H1 (cell line): Measurements from ENCODE around the gene AHSG.

Experiments
- BACH1 ChIP-seq: IDR thresholded peaks from 2 replicates; pipeline ENCODE4 v1.6.1; 2012; ENCODE audit warnings: low read length, improper control_type of control experiment
- EP300 ChIP-seq, 2 experiments: IDR thresholded peaks; 1 replicate in 1 of 2; 2 replicates in 1 of 2; pipeline ENCODE4 v1.6.1; 2011 to 2012; ENCODE audit warnings: low read depth in 2 of 2, low read length in 2 of 2, mild to moderate bottlenecking in 2 of 2, borderline replicate concordance in 1 of 2, inconsistent platforms in 1 of 2, moderate library complexity in 1 of 2
- EZH2 ChIP-seq: fragments of 200-600 bp; sonication (generic); IDR thresholded peaks from 2 replicates; pipeline ENCODE4 v1.7.1; 2012; ENCODE audit warnings: low read depth, mild to moderate bottlenecking, moderate library complexity, low read length, inconsistent platforms; ENCODE audit not compliant: severe bottlenecking
- JUND ChIP-seq: IDR thresholded peaks from 2 replicates; pipeline ENCODE4 v1.6.1; 2011; ENCODE audit warnings: mild to moderate bottlenecking, improper control_type of control experiment, low read length
- POLR2A ChIP-seq, 2 experiments: IDR thresholded peaks; 1 replicate in 1 of 2; 2 replicates in 1 of 2; pipeline ENCODE4 v1.6.1; 2011; ENCODE audit warnings: low read depth in 2 of 2, low read length in 2 of 2, mild to moderate bottlenecking in 2 of 2; ENCODE audit errors: control extremely low read depth in 1 of 2
- RAD21 ChIP-seq, 2 experiments: IDR thresholded peaks in 1 of 2; conservative IDR thresholded peaks in 1 of 2; 2 replicates each; pipeline ENCODE4 v1.6.1; 2011; ENCODE audit warnings: low read depth in 2 of 2, low read length in 2 of 2, improper control_type of control experiment in 1 of 2, inconsistent platforms in 1 of 2, mild to moderate bottlenecking in 1 of 2, moderate library complexity in 1 of 2
- SRF ChIP-seq: IDR thresholded peaks from 2 replicates; pipeline ENCODE4 v1.6.1; 2011; ENCODE audit warnings: mild to moderate bottlenecking, low read depth, low read length, moderate library complexity
- TAF1 ChIP-seq: IDR thresholded peaks from 2 replicates; pipeline ENCODE4 v1.6.1; 2011; ENCODE audit warnings: mild to moderate bottlenecking, low read depth, low read length
- TF ChIP-seq, protein P1 (sequence below), 3 experiments: IDR thresholded peaks; 1 replicate in 2 of 3; 2 replicates in 1 of 3; pipeline versions ENCODE4 v1.5.1 to v1.6.1; 2011; ENCODE audit warnings: low read length in 3 of 3, mild to moderate bottlenecking in 3 of 3, inconsistent platforms in 2 of 3, low read depth in 1 of 3, moderate library complexity in 1 of 3; ENCODE audit not compliant: insufficient read depth in 1 of 3; ENCODE audit errors: control extremely low read depth in 1 of 3
- TF ChIP-seq, protein P2 (sequence below): IDR thresholded peaks from 2 replicates; pipeline ENCODE4 v1.6.1; 2012; ENCODE audit warnings: low read length, inconsistent platforms
- TF ChIP-seq, protein P3 (sequence below): IDR thresholded peaks from 2 replicates; pipeline ENCODE4 v1.6.1; 2011; ENCODE audit warnings: low read length, improper control_type of control experiment

DNA sequence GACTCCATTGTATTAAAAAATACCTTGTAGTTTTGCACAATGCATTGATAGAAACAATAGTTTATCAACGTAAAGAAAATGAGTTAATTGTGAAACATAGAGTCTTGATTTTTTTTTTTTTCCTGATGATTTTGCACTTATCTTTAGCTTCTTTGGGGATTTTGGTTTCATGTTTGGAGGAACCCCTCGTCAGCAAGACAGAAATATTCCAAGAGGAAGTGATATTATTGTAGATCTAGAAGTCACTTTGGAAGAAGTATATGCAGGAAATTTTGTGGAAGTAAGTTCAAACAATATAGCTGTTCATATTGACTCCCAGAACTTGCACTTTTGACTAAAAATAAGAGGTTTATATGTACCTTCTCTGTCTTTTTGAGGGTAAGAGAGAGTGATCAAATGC, 35.3 kb upstream of the AHSG start:
- TF ChIP-seq TAF1 (no peak), EP300 (IDR thresholded peaks at IDR 0.05; ENCODE audit: borderline replicate concordance in 1 of 2, low read depth in 2 of 2, low read length in 2 of 2) (no peak), RAD21 (IDR thresholded peaks at IDR 0.05 in 1 of 2, conservative IDR thresholded peaks at IDR 0.05 in 1 of 2; ENCODE audit: low read depth in 2 of 2, low read length in 2 of 2) (no peak), SRF (no peak), POLR2A (IDR thresholded peaks at IDR 0.05; ENCODE audit: control extremely low read depth in 1 of 2, low read depth in 2 of 2, low read length in 2 of 2) (no peak), EZH2 (no peak), BACH1 (no peak), JUND (no peak)
- TF ChIP-seq, protein P1, sequence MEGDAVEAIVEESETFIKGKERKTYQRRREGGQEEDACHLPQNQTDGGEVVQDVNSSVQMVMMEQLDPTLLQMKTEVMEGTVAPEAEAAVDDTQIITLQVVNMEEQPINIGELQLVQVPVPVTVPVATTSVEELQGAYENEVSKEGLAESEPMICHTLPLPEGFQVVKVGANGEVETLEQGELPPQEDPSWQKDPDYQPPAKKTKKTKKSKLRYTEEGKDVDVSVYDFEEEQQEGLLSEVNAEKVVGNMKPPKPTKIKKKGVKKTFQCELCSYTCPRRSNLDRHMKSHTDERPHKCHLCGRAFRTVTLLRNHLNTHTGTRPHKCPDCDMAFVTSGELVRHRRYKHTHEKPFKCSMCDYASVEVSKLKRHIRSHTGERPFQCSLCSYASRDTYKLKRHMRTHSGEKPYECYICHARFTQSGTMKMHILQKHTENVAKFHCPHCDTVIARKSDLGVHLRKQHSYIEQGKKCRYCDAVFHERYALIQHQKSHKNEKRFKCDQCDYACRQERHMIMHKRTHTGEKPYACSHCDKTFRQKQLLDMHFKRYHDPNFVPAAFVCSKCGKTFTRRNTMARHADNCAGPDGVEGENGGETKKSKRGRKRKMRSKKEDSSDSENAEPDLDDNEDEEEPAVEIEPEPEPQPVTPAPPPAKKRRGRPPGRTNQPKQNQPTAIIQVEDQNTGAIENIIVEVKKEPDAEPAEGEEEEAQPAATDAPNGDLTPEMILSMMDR (IDR thresholded peaks at IDR 0.05; ENCODE audit: control extremely low read depth in 1 of 3, insufficient read depth in 1 of 3, low read depth in 1 of 3, low read length in 3 of 3) = no peak
- TF ChIP-seq, protein P2, sequence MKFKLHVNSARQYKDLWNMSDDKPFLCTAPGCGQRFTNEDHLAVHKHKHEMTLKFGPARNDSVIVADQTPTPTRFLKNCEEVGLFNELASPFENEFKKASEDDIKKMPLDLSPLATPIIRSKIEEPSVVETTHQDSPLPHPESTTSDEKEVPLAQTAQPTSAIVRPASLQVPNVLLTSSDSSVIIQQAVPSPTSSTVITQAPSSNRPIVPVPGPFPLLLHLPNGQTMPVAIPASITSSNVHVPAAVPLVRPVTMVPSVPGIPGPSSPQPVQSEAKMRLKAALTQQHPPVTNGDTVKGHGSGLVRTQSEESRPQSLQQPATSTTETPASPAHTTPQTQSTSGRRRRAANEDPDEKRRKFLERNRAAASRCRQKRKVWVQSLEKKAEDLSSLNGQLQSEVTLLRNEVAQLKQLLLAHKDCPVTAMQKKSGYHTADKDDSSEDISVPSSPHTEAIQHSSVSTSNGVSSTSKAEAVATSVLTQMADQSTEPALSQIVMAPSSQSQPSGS = no peak
- TF ChIP-seq, protein P3, sequence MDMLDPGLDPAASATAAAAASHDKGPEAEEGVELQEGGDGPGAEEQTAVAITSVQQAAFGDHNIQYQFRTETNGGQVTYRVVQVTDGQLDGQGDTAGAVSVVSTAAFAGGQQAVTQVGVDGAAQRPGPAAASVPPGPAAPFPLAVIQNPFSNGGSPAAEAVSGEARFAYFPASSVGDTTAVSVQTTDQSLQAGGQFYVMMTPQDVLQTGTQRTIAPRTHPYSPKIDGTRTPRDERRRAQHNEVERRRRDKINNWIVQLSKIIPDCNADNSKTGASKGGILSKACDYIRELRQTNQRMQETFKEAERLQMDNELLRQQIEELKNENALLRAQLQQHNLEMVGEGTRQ = no peak
